ENCODE results near the gene CEP20.
A peak's percentile ranks its signal among the peaks of the same experiment; 100 is the strongest.
"Not testable (repeated sequence)": the region's sequence is repeated elsewhere in the genome, so short reads cannot be mapped to it uniquely, and the experiment has no call there.

Gene CEP20

DNA sequence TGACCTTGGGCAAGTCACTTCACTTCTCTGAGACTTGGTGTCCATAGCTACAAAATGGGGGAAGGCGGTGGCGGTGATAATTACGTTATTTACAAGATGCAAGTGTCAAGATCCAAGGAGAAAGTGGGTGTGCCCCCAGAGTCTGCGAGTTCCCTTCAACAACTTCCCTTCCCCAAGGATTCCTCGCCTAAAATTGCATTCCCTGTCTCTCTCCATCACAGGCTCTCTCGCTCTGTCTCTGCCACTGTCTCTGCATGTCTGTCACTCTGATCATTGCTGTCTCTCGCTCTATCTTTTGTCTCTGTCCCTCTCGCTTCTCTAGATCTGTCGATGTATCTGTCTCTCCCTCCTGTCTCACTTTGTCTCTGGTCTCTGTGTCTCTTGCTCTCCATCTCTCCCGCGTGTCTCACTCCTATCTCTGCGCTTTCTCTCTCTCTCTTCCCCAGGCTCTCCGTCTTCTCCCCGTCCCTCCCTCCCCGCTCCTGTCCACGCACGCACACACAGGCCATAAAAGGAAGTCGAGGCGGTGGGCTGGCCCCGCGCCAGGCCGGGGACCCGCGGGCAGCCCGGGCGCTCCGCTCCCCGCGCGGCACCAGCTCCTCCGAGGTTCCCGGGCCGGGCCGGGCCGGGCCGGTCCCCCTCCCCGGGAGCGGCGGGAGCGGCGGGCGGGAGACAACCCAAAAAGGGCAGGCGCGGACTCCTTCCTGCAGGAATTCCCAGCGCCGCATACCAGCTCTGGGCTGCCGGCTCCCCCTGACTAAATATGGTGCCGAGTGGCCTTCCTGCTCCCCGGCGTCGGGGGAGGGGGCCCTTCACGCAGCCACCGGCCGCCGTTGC, 30.5 kb downstream of the CEP20 start:
- DNase-seq = peak; percentile 14 to 73 (median 48)

DNA sequence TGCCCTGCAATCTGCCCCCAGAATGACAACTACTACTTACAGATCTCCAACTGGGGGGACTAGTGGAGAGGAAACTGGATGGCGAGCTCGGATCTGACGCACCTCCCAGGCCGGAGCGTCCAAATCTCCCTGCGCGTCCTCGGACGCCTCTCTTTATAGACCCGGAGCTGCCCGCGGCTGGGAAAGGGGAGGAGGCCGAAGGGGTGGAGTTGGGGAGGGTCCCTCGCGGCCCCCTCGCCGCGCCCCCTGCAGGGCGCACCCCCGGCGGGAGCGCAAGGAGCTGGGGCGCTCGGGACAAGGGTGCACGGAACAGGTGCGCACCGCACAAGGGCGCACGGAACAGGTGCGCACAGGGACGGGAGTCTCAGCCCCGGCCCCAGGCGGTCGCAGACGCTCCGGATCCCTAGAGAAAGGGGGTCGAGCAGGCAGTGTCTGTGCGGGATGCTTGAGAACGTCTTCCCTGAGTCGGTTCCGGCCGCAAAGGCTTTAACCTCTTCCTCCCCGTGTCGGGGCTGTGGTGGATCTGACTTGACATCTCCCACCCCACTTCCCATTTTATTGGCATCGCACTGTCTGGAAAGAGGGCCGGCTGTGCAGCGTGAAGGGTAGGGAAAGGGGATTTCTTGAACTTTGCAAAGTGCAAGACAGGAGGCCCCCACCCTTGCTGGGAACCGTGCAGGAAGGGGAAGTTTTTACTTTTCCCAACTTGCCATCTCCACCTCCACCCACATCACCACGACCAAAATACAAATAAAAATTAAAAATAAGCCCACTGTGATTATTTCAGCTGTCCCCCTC, 31.3 kb downstream of the CEP20 start, which contains the start of gene MYH11:
Gene MYH11 (minus strand): TSS at position 128 of the 798 bp plus-strand sequence. CDS start 18,776 bp downstream, outside the sequence.
- DNase-seq = peak; percentile 11 to 40 (median 24)

DNA sequence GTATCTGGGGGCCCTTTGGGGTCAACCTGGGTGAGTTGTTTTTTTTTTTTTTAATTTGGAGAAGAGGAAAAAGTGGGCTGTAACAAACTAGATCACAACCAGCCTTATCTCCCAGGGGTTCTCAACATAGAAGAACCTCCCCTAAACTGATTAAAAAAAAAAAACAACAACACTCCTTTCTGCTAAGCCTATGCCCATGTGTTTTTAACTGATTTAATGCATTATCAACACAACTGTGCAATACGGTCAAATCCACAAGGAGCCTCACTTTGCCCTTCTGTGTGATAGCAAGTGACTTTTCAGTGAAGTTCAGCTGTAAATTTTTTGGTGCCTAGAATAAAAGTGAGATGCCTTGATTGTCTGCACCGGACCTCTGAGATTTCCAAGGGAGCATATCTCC, 32.2 kb downstream of the CEP20 start:
- DNase-seq = no peak

DNA sequence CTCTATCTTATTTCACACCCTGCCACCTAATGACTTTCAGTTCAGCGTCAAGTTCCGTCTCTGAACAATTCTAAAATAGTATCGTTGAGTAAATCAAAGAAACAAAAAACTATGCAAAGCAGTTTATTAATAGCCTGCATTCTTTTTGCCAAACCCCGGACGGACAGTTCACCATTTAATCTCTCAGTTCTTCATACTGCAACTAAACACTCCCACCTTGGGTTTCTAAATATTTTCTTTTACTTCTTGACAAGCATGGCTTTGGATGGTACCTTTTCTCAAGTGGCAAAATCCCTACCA, 32.7 kb downstream of the CEP20 start:
- no peak for DNase-seq

DNA sequence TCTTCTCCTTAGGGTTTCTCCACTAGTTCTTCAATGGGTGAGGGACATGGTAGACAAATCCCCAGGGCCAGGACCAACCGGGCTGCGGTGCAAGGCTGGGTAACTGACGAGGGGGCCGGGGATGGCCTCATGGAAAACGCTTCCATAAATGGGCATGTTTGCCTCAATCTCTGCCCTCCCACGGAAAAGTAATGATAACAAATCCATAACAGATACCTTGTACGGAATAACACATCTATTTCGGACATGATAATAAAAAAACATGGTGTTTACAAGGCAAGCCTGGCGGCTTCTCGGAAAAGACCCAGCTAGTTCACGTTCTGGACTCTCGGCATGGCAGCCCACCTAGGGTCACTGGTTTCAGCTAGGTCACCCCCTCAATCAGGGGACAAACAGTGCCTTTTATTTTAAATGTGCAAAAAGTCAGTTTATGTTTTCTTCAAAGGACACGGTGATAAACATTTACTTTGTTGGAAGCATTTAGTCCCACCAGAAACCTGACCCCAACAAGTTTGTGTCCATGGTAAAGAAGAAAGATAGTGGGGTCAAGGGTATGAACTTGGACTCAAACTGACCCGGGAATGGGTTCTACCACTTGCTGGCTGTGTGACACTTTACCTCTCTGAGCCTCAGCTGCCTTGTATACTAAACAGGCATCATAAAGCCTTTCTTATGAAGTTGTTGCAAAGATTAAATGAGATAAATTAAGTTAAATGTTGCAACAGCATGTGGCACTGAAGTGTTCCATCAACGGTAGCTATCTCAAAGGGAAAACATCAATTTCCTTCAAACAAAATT, 33.3 kb downstream of the CEP20 start:
- DNase-seq = no peak

DNA sequence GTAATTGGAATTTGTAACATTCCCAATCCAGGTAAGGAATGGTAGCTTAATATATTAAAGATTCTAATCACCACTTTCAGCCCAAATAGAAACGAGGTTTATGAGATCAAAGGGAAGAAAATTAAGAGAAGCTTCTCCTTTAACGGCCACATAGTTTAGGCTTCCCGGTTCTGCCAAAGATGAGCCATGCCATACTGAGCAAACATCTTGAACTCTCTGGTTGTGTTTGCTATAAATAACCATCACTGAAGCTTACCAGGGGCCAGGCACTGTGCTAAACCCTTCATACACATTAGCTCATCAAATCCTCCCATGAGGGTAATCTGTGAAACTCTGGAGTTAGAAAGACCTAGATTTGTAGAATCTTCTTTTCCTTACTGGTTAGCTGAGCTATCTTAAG, 34.3 kb downstream of the CEP20 start:
- DNase-seq = no peak

DNA sequence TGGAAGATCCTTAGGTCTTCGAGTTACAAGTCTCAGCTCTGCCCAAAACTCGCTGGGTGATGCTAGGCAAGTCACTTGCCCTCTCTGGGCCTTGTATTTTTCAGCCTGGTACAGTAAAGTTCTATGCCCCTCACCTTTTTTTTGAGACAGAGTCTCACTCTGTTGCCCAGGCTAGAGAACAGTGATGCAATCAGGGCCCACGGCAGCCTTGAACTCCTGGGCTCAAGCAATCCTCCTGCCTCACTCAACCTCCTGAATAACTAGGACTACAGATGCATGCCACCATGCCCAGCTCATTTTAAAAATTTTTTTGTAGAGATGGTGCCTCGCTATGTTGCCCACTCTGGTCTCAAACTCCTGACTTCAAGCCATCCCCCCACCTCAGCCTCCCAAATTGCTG, 35.4 kb downstream of the CEP20 start:
- no peak for DNase-seq

DNA sequence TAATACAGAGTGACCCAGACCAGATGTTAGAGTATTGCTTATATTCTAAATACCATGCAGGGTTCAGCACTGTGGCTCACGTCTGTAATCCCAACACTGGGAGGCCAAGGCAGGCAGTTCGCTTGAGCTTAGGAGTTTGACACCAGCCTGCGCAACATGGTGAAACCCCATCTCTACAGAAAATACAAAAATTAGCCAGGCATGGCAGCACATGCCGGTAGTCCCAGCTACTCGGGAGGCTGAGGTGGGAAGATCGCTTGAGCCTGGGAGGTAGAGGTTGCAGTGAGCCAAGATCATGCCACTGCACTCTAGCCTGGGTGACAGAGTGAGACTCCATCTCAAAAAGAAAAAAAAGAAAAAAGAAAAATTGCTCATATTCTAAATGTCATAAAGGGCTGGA, 37.8 kb downstream of the CEP20 start:
- DNase-seq = not testable (repeated sequence)

DNA sequence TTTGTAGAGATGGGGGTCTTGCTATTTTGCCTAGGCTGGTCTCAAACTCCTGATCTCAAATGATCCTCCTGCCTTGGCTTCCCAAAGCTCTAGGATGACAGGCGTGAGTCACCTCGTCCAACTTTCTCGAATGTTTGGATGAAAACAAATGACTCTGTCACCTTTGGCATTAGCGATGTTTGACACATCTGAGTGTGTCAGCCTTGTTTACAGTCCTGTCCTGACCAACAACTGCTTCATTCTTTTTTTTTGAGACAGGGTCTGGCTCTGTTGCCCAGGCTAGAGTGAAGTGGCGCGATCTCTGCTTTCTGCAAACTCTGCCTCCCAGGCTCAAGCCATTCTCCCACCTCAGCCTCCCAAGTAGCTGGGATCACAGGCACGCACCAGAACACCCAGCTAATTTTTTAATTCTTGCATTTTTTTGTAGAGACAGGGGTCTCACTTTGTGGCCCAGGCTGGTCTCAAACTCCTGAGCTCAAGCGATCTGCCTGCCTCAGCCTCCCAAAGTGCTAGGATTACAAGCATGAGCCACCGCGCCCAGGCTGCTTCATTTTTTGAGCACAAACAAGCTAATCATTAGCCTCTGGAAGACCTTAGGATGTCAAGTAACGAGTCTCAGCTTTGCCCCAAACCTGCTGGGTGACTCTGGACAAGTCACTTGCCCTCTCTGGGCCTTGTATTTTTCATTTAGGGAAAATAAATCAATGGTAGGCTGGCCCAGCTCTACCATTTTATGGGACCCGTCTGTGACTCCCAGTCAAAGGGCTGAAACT, 39.0 kb downstream of the CEP20 start:
- DNase-seq = no peak

DNA sequence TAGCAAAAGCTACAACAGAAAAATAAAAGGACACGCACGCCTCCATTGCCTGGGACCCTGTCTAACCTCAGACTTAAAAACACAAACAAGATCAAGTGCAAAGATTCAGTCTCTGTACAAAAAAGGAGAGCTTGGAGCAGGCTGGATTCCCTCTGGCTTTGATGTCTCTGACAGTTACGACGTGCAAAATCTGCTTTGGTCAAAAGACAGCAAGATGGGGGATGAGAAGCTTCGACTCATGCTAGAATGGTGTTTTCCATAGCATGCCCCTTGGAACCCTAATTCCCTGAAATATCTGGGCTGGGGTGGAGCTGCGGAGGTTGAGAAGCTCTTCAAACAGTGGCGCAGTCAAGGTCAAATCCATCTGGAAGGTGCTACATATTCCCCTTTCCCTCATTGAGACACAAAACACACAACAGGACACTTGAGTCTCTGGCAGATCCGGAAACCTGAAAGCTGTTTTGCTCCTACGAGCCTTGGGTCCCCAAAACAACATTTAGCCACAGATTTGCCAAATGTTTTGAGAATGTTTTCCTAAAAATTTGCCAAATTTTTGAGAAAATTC, 40.7 kb downstream of the CEP20 start:
- DNase-seq = no peak

DNA sequence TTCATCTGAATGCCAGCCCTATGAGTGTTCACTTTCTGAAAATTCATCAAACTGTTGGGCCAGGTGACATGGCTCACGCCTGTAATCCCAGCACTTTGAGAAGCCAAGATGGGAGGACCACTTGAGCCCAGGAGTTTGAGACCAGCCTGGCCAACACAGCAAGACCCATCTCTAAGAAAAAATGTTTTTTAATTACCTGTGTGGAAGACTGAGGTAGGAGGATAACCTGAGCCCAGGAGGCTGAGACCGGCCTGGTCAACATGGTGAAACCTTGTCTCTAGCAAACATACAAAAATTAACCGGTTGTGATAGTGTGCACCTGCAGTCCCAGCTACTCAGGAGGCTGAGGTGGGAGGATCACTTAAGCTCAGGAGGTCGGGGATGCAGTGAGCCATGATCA, 41.9 kb downstream of the CEP20 start:
- no peak for DNase-seq

DNA sequence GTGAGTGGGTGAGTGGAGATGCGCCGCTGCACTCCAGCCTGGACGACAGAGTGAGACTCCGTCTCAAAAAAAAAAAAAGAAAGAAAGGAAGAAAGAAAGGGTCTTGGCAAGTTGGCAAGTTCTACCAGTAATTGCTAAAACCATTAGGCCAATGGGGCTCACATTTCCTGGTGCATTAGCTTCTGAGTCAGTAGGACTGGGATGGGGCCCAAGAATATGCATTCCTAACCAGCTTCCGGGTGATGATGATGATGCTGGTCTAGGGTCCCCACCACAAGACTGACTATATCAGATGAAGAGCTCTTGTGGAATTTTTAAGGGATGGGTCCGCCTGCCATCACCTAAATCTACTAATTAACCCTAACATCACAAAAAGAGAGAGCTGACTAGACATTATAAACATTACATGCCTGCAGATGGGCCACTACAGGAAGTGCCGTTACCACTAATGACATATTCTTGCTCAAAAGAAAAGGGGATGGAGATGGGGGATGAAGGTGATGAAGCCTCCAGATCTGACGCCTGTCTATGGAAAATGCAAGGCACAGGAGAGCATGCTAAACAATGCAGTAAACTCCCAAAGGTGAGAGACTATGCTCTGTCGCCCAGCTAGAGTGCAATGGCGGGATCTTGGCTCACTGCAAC, 44.6 kb downstream of the CEP20 start:
- no peak for DNase-seq

DNA sequence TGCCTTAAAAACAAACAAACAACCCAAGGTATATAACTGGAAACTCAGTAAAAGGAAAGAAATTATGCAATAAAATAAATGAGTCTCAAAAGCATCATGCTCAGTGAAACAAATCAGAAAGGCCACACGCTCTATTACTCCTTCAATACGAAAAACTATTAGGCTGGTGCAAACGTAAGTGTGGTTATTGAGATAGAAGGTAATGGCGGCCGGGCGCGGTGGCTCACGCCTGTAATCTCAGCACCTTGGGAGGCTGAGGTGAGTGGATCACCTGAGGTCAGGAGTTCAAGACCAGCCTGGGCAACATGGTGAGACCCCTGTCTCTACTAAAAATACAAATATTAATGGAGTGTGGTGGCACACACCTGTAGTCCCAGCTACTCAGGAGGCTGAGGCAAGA, 49.2 kb downstream of the CEP20 start:
- DNase-seq = not testable (repeated sequence)

DNA sequence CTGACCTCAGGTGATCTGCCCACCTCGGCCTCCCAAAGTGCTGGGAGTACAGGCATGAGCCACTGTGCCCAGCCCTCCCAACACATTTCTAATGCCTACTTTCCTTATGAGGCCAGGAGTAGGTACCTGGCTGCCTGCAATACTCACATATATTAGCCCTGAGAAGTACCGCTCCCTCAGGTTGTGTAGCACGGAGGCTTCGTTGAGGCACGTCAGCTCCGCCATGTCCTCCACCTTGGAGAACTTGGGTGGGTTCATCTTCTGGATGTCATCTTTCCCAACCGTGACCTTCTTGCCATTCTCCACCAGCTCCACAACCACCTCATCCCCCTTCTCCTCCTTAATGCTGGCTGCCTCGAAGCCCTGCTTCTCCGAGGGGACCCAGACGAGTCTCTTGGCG, 50.6 kb downstream of the CEP20 start:
- no peak for DNase-seq

DNA sequence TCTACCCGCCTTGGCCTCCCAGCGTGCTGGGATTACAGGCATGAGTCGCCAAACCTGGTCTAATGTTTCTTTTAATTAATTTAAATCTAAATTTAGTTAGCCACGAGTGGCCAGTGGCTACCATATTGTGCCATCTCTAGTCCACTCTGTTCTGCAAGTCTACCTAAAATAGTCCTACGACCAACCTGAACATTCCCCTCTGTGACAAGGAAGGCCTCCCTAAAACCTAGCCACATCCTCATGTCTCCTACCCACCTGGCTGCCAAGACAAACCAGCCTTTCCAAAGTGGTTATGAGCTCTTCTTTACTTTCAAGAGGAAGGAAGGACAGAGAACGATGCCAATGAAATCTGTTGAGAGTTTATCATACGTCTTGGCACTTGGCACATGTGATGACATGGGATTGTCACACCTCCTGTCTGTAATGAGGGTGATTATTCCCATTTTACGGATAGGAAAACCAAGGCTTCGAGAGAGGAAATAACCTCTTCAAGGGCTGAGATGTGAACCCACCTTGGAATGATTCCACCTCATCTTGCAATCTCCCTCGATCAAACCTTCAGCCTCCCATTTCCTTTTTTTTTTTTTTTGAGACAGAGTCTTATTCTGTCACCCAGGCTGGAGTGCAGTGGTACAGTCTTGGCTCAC, 51.3 kb downstream of the CEP20 start:
- no peak for DNase-seq

DNA sequence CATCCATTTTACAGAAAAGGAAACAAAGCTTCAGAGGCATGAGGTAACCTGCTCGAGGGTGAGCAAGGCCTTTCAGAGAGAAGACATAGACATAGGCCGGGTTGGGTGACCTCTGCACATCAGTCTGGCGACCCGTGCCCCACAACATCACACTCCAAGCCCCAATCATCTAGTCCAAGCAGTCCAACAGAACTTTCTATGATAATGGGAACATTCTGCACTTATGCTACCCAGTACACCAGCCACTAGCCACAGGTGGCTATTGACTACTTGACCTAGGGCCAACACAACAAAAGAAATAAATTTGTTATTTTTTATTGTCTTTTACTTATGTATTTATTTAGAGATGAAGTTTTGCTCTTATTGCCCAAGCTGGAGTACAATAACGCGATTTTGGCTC, 52.3 kb downstream of the CEP20 start:
- DNase-seq = no peak

DNA sequence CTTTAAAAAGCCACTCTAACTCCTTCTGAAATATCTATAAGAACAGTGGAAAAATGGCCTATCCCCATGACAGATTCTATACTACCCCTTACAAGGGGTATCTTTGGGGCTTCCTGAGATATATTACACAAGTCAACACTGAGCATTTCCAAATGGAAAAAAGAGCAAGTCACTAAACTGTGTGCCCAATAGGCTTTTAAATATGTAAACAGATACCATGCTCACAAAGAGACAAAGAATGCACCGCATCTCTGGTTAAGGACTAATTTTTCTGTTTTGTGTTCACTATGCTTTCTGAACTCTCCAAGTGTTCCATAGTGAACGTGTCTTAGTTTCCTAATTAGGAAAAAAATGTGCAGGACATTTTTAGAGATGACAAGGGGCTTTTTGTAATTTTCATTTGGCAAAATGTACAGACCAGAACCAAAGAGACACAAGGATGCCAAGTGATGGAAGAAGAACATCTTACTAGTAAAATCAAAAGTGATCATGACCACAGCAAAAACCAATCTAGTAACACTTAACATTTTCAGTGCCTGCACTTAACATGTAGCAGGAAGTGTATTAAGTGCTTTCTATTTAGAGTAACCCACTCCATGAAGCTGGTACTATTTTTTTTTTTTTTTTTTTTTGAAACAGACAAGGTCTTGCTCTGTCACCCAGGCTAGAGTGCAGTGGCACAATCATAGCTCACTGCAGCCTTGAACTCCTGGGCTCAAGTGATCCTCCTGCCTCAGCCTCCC, 53.1 kb downstream of the CEP20 start:
- DNase-seq = no peak

DNA sequence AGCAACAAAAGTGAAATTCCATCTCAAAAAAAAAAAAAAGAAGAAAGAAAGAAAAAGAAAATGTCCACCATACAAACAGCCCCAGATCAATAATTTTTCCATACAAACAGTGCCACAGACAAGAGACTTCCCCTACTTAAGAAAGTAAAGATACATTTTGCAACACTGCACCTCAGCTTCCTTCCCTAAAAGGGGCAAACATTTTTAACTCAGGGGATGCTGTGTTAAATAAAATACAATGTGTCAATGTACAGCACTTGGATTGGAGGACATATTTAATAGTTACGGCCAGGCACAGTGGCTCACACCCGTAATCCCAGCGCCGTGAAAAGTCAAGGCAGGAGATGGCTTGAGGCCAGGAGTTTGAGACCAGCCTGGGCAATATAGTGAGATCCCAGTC, 53.9 kb downstream of the CEP20 start:
- peak in 3 of 4 experiments; percentile 13 to 53 (median 26) for DNase-seq

DNA sequence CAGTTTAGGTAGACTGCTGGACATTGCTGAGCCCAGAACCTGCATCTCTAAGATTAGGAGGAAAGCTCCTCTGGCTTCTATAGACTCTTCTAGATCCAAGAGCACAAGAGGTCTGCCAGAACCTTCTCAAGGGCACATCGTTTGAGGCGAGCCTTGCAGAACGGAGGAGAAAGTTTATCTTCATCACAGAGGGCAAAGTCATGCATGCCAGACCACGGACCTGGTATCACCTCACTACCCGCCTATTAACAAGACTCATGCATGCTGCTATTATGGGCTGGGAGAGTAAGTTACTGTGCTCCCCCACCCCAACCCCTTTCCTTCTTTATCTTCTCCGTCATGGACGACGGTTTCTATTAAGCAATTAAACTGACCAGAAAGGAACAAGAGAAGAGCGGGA, 54.9 kb downstream of the CEP20 start:
- DNase-seq = no peak

DNA sequence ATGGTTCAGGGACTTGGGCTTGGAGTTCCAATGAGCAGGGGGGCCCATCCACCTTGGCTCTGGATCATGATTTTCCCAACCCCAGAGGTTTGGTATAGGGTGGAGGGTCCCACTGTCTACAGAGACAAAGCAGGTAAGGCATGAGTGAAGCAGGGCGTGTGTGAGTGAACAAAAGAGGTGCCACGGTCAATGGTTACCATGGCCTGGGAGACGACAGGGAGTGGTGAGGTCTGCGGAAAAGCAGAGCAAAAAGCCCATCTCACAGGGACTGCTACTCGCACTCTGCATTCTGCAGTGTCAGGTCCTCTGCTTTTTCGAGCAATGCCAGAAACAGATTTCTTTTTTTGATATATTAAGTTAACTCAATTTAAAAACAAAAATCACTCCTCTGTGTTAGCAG, 56.2 kb downstream of the CEP20 start:
- DNase-seq = no peak
